ENCODE measurements around the gene SV2B.

The SV2B gene

GRCh38 chr15:91249591-91249990 is 149.5 kb downstream of the SV2B start:
- no peak for DNase-seq (ENCODE audit: low read depth)
- H3K4me3 ChIP-seq (ENCODE audit: low read depth, low read length), result no peak overlapping the region
- TF ChIP-seq CTCF (conservative IDR thresholded peaks at IDR 0.05; ENCODE audit: low read depth, low read length), result no peak

GRCh38 chr15:91252322-91252721 is 152.3 kb downstream of the SV2B start:
- TF ChIP-seq CTCF (conservative IDR thresholded peaks at IDR 0.05; ENCODE audit: low read depth, low read length), result no peak
- no peak for DNase-seq (ENCODE audit: low read depth)
- no peak overlapping the region for H3K4me3 ChIP-seq (ENCODE audit: low read depth, low read length)

GRCh38 chr15:91252756-91253155 is 152.7 kb downstream of the SV2B start:
- DNase-seq (ENCODE audit: low read depth), result no peak
- no peak overlapping the region for H3K4me3 ChIP-seq (ENCODE audit: low read depth, low read length)
- no peak for TF ChIP-seq CTCF (conservative IDR thresholded peaks at IDR 0.05; ENCODE audit: low read depth, low read length)

GRCh38 chr15:91253605-91254004 is 153.5 kb downstream of the SV2B start:
- no peak overlapping the region for H3K4me3 ChIP-seq (ENCODE audit: low read depth, low read length)
- TF ChIP-seq CTCF (conservative IDR thresholded peaks at IDR 0.05; ENCODE audit: low read depth, low read length), result no peak
- DNase-seq (ENCODE audit: low read depth), result no peak

- no peak for DNase-seq (ENCODE audit: low read depth)
- no peak for TF ChIP-seq CTCF (conservative IDR thresholded peaks at IDR 0.05; ENCODE audit: low read depth, low read length)
- no peak overlapping the region for H3K4me3 ChIP-seq (ENCODE audit: low read depth, low read length)
Measured at GRCh38 chr15:91254766-91255165, 154.7 kb downstream of the SV2B start.

GRCh38 chr15:91255670-91256192 is 155.7 kb downstream of the SV2B start:
- no peak for TF ChIP-seq CTCF (conservative IDR thresholded peaks at IDR 0.05; ENCODE audit: low read depth, low read length)
- no peak for DNase-seq (ENCODE audit: low read depth)
- H3K4me3 ChIP-seq (ENCODE audit: low read depth, low read length), result no peak overlapping the region

GRCh38 chr15:91257746-91258414 is 157.8 kb downstream of the SV2B start:
- TF ChIP-seq CTCF (conservative IDR thresholded peaks at IDR 0.05; ENCODE audit: low read depth, low read length), result no peak
- H3K4me3 ChIP-seq (ENCODE audit: low read depth, low read length), result no peak overlapping the region
- DNase-seq (ENCODE audit: low read depth), result no peak
